ENCODE data around the gene C17orf58. TPM values are rescaled to one million over a fixed set of nuclear protein-coding genes. Genes with fewer than 3 reads are reported as not detected.
"Not testable (repeated sequence)": the region's sequence is repeated elsewhere in the genome, so short reads cannot be mapped to it uniquely, and the experiment has no call there.

Gene C17orf58
- polyA plus RNA-seq (2013, experiment 1 of 2; ENCODE audit: insufficient read length) = 9.9 TPM
- polyA plus RNA-seq (2013, experiment 2 of 2; ENCODE audit: insufficient read length) = 7.9 TPM

DNA sequence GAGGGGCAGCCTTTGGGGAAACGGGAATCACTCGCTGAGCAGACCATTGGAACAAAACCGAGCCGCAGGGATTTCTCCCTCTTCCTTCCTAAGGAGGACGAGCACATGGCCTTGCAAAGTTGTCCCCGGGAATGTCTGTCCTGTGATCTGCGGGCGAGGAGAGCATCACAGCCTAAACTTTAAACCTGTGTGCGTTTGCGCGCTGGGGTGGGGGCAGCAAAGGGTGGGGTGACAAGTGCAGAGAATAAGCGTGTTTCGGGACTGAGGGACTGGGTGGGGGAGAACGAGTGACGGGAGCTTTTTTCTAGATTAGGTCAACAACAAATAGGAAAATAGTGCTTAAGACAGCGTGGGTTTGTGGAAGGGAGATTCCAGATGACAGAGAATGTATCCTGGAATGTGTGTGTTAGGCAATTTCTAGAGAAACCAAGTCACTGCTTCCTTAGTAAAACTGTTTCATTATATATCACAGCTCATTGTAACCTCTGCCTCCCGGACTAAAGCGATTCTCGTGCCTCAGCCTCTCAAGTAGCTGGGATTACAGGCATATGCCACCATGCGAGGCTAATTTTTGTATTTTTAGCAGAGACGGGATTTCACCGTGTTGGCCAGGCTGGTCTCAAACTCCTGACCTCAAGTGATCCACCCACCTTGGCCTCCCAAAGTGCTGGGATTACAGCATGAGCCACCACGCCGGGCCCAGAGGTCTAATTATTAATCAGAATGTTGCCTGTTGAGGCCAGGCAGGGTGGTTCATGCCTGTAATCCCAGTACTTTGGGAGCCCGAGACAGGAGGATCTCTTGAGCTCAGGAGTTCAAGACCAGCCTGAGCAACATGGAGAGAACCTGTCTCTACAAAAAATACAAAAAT, at the start of gene C17orf58:
TSS of gene C17orf58 (minus strand) at position 169 of the 871 bp plus-strand sequence. CDS start 271 bp downstream, outside the sequence.
- peak; percentile 15 for DNase-seq

DNA sequence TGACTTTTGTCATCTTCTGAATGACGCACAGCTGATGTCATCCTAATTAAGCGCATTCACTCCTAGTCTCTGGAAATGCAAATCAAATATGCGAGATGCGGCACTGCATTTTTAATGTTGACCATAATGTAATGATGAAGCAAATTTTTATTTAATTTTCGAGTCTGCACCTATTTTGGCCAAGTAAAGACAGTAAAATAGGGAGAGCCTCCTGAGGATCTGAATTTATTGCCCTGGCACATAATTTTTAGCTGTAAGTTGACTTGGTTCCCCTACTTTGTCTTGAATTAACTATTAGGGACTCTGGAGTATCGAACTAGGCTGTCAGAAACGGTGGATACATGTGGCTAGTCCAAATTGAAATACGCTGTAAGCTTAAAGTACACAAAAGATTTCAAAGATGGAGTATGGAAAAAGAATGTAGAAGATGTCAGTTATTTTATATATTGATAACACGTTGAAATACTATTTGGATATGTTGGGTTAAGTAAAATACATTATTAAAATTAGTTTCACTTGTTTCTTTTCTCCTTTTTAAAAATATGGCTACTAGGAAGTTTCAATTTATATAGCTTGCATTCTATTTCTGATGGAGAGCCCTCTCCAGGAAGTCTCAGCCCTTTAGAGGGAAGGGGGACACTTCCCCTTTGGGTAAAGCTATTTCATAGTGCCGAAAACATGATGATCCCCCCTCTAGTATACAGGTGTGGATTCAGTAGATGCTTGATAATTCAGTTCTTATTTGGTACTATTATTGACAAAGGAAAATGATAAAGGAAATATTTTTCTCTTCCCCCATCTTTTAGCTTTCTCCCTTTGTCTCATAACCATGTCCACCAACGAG, 40.3 kb upstream of the C17orf58 start:
- peak; percentile 66 for DNase-seq

GRCh38 chr17:68035523-68036303, 39.4 kb upstream of the C17orf58 start, which contains the start of gene KPNA2:
Gene KPNA2 (plus strand): TSS chr17:68035735. CDS start chr17:68037133, 1,398 bp downstream.
- DNase-seq = peak; percentile 98

DNA sequence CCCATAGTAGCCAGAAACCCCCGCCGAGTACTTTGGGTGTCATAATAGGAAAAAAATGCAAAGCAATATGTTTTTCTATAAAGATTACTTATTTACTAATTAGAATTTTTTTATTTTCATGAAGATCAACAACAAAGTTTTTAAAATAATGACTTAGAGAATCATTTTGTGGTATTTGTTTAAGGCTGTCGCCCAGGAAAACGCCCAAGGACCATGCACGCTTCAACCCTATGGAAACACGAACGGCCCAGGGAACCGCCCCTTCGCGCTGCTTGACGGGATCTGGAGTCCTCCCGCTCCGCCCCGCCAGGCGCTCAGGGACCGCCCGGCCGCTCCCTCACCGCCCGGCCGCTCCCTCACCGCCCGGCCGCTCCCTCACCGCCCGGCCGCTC, 38.9 kb upstream of the C17orf58 start:
- DNase-seq = no peak

GRCh38 chr17:68034452-68034776, 38.1 kb upstream of the C17orf58 start:
- no peak for DNase-seq

GRCh38 chr17:68033636-68034451, 37.6 kb upstream of the C17orf58 start:
- DNase-seq = peak; percentile 80

GRCh38 chr17:68029512-68030215, 33.4 kb upstream of the C17orf58 start:
- no peak for DNase-seq

DNA sequence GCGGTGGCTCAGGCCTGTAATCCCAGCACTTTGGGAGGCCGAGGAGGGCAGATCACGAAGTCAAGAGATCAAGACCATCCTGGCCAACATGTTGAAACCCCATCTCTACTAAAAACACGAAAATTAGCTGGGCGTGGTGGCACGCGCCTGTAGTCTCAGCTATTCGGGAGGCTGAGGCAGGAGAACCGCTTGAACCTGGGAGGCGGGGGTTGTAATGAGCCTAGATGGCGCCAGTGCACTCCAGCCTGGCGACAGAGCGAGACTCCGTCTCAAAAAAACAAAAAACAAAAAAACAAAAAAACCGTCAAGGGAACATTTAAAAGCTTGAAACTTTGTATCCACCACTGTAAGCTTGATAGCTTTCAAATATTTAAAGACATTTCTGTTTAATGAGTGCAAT, 26.3 kb upstream of the C17orf58 start:
- not testable (repeated sequence) for DNase-seq

- DNase-seq = no peak
Observed at GRCh38 chr17:68021963-68022362, 25.7 kb upstream of the C17orf58 start.

- DNase-seq = not testable (repeated sequence)
Observed at GRCh38 chr17:68020791-68021190, 24.5 kb upstream of the C17orf58 start.

GRCh38 chr17:68020409-68020756, 24.1 kb upstream of the C17orf58 start:
- DNase-seq = no peak

- DNase-seq = peak; percentile 91
Observed at GRCh38 chr17:68019675-68020408, 23.6 kb upstream of the C17orf58 start.

DNA sequence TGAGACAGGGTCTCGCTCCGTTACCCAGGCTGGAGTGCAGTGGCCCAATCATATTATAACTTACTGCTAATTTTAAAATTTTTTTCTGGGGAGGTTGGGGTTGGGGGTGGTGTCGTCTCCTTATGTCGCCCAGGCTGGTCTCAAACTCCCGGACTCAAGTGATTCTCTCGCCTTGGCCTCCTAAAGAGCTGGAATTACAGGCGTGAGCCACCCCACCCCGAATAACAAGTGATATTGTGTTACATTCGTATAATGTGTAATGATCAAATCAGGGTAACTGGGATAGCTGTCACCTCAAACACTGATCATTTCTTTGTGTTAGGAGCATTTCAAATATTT, 23.0 kb upstream of the C17orf58 start:
- DNase-seq = no peak

GRCh38 chr17:68018493-68018892, 22.2 kb upstream of the C17orf58 start:
- DNase-seq = not testable (repeated sequence)

- no peak for DNase-seq
Observed at GRCh38 chr17:68016838-68017237, 20.6 kb upstream of the C17orf58 start.

GRCh38 chr17:68015081-68015723, 18.9 kb upstream of the C17orf58 start:
- no peak for DNase-seq

DNA sequence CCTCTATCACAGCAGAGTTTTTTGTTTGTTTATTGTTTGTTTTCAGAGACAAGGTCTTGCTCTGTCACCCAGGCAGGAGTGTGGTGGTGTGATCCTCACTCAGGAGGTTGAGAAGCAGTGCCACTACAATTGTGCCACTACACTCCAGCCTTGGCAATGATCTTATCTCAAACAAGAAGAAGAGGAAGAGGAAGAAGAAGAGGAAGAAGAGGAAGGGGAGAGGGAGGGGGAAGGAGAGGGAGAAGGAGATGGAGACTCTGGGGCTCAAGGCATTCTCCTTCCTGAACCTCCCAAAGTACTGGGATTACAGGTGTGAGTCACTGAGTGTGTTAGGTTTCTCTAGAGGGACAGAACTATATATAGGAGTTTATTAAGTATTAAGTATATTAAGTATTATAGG, 17.1 kb upstream of the C17orf58 start:
- no peak for DNase-seq

DNA sequence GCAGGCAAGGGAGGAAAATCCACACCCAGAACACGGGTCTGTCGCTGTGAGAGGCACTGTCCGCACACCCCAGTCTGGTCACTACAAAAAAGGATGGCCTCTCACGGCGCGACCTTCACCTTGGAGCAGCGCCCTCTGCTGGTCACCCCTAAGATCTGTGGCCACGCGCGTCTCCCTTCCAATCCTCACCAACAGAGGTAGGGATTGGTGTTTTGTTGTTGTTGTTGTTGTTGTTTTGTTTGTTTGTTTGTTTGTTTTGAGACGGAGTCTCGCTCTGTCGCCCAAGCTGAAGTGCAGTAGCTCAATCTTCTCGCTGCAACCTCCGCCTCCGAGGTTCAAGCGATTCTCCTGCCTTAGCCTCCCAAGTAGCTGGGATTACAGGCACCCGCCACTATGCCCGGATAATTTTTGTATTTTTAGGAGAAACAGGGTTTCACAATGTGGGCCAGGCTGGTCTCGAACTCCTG, 15.0 kb upstream of the C17orf58 start:
- peak; percentile 10 for DNase-seq

DNA sequence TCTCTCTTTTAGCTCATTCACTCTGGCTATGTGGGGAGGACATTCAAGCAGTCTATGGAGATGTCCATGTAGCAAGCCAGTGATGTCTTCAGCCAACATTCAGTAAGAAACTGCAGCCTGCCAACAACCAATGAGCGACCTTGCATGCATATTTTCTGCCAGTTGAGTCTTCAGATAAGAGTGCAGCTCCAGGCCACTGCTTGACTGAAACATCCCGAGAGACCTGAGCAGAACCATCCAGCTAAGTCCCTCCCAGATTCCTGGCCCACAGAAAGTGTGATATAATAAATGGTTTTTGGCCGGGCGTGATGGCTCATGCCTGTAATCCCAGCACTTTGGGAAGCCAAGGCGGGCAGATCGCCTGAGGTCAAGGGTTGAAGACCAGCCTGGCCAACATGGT, 10.5 kb upstream of the C17orf58 start:
- peak; percentile 1 for DNase-seq

DNA sequence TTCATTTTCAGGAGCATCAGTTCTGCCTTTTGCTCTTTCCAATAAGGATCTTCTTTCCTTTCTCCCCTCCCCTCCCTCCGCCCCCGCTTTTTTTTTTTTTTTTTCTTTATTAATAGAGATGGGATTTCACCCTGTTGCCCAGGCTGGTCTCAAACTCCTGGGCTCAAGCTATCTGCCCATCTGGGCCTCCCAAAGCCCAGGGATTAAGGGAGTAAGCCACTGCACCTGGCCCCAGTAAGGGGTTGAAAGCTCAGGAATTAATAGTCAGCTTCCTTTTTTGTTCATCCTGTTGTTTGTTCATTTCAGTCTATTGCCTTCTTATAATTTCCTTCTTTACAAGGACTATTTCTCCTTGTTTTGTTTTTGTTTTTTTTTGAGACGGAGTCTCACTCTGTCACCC, 7.9 kb upstream of the C17orf58 start:
- DNase-seq = no peak

Measured in fibroblast of skin of back (primary cell).